CD14-positive monocyte (primary cell): ENCODE results near the gene GPR132. TPM values are rescaled to one million over a fixed set of nuclear protein-coding genes. Genes with fewer than 3 reads are reported as not detected.

Experiments
- DNase-seq, 3 donors: peaks; one replicate each; pipeline ENCODE4 v3.0.0-alpha.2; 2011 to 2022
- H2AFZ ChIP-seq: 2 replicates; pipeline ENCODE4 v1.6.0; 2012; ENCODE audit warnings: mild to moderate bottlenecking, low read depth, low read length, inconsistent platforms; ENCODE audit not compliant: insufficient read depth, poor library complexity, severe bottlenecking
- H3K27ac ChIP-seq, 2 donors: 1 replicate in 1 of 2; 2 replicates in 1 of 2; pipeline ENCODE4 v1.5.1; 2012 to 2013; ENCODE audit warnings: low read length in 2 of 2, control low read depth in 1 of 2, inconsistent platforms in 1 of 2, low read depth in 1 of 2, mild to moderate bottlenecking in 1 of 2
- H3K27me3 ChIP-seq, 2 donors: one replicate each; pipeline versions ENCODE4 v1.6.0 to v1.6.1; 2011 to 2013; ENCODE audit warnings: low read length in 2 of 2; ENCODE audit not compliant: control insufficient read depth in 2 of 2, insufficient read depth in 2 of 2
- H3K36me3 ChIP-seq, 2 donors: replicated peaks in 1 of 2; 1 replicate in 1 of 2; 2 replicates in 1 of 2; pipeline versions ENCODE4 v1.5.1 to v1.6.1; 2012 to 2013; ENCODE audit warnings: low read length in 2 of 2, control low read depth in 1 of 2, inconsistent platforms in 1 of 2, mild to moderate bottlenecking in 1 of 2; ENCODE audit not compliant: insufficient read depth in 2 of 2, control insufficient read depth in 1 of 2
- H3K4me1 ChIP-seq, 2 donors: 1 replicate in 1 of 2; 2 replicates in 1 of 2; pipeline versions ENCODE4 v1.5.1 to v1.6.1; 2012 to 2013; ENCODE audit warnings: low read length in 2 of 2, control low read depth in 1 of 2, inconsistent platforms in 1 of 2, mild to moderate bottlenecking in 1 of 2, moderate library complexity in 1 of 2; ENCODE audit not compliant: insufficient read depth in 2 of 2, control insufficient read depth in 1 of 2
- H3K4me2 ChIP-seq: replicated peaks from 2 replicates; pipeline ENCODE3; 2012; ENCODE audit warnings: low read length, moderate library complexity, mild to moderate bottlenecking; ENCODE audit not compliant: poor library complexity, severe bottlenecking; ENCODE audit errors: extremely low read depth
- H3K4me3 ChIP-seq, 3 experiments: fragments of 200-600 bp in 1 of 3; sonication (generic) in 1 of 3; replicated peaks in 1 of 3; 1 replicate in 2 of 3; 2 replicates in 1 of 3; pipeline ENCODE4 v1.5.1; 2011 to 2013; ENCODE audit warnings: low read length in 3 of 3, mild to moderate bottlenecking in 3 of 3, control low read depth in 2 of 3, low read depth in 2 of 3, inconsistent platforms in 1 of 3, moderate library complexity in 1 of 3
- H3K79me2 ChIP-seq: 2 replicates; pipeline ENCODE4 v1.6.0; 2012; ENCODE audit warnings: mild to moderate bottlenecking, control low read depth, inconsistent platforms, low read length, moderate library complexity; ENCODE audit not compliant: insufficient read depth
- H3K9ac ChIP-seq: 2 replicates; pipeline ENCODE4 v1.6.0; 2017; ENCODE audit warnings: low read length, mild to moderate bottlenecking; ENCODE audit not compliant: insufficient read depth, poor library complexity, severe bottlenecking
- H3K9me3 ChIP-seq, 2 donors: replicated peaks in 1 of 2; 1 replicate in 1 of 2; 2 replicates in 1 of 2; pipeline versions ENCODE4 v1.5.1 to v1.6.1; 2012 to 2013; ENCODE audit warnings: low read length in 2 of 2, control low read depth in 1 of 2; ENCODE audit not compliant: control insufficient read depth in 1 of 2, insufficient read depth in 1 of 2
- H4K20me1 ChIP-seq: 2 replicates; pipeline ENCODE4 v1.6.0; 2012; ENCODE audit warnings: mild to moderate bottlenecking, low read length, control low read depth, moderate library complexity; ENCODE audit not compliant: insufficient read depth
- H3K27ac Mint-ChIP-seq, 7 donors: one replicate each; pipeline ENCODE4 v1.8.0; 2020; ENCODE audit warnings: mild to moderate bottlenecking in 7 of 7, mixed read lengths in 7 of 7, moderate library complexity in 6 of 7, inconsistent platforms in 2 of 7
- H3K27me3 Mint-ChIP-seq, 3 donors: one replicate each; pipeline ENCODE4 v1.8.0; 2021 to 2022; ENCODE audit warnings: low read depth in 3 of 3, mild to moderate bottlenecking in 3 of 3, mixed read lengths in 3 of 3, moderate library complexity in 3 of 3, inconsistent platforms in 1 of 3
- H3K36me3 Mint-ChIP-seq, 2 donors: one replicate each; pipeline ENCODE4 v1.8.0; 2020; ENCODE audit warnings: mixed read lengths in 2 of 2, inconsistent platforms in 1 of 2, mild to moderate bottlenecking in 1 of 2
- H3K4me1 Mint-ChIP-seq: one replicate; pipeline ENCODE4 v1.8.0; 2020; ENCODE audit warnings: mild to moderate bottlenecking, mixed read lengths
- H3K4me3 Mint-ChIP-seq, 2 donors: one replicate each; pipeline ENCODE4 v1.8.0; 2020; ENCODE audit warnings: mild to moderate bottlenecking in 2 of 2, mixed read lengths in 2 of 2, moderate library complexity in 1 of 2
- H3K9me3 Mint-ChIP-seq, 7 donors: one replicate each; pipeline ENCODE4 v1.8.0; 2020 to 2022; ENCODE audit warnings: mixed read lengths in 7 of 7, mild to moderate bottlenecking in 6 of 7, moderate library complexity in 6 of 7, inconsistent platforms in 2 of 7
- WGBS: methylation state at CpG from one replicate; pipeline ENCODE4 v1.1.5; 2013; ENCODE audit warnings: missing lambda C conversion rate; ENCODE audit not compliant: insufficient coverage; 5-methylcytosine and 5-hydroxymethylcytosine counted together
- intact Hi-C, 2 donors: fragments of 100-400 bp; cut with micrococcal nuclease; formaldehyde crosslinking; loops; one replicate each; pipeline versions ENCODE4 v1.15.0 to v1.15.1; 2023
- polyA plus RNA-seq, 3 donors: library from polyadenylated mRNA; depleted of rRNA in 1 of 3; unstranded in 2 of 3; stranded (reverse) in 1 of 3; fragments of 300-500 nt in 2 of 3; fragments of >200 nt in 1 of 3; fragmentation: Illumina TruSeq in 2 of 3; gene quantifications; 1 replicate in 2 of 3; 2 replicates in 1 of 3; pipeline ENCODE4 v1.2.3, GENCODE V29; 2012 to 2021
- TF ChIP-seq, protein P1 (sequence below): fragments of 200-600 bp; IDR thresholded peaks from one replicate; pipeline ENCODE4 v1.8.0; 2022; ENCODE audit warnings: antibody characterized with exemption, mild to moderate bottlenecking

The GPR132 gene
- polyA plus RNA-seq, 3 donors: 6.3 to 19.0 (median 13.0) TPM

DNA sequence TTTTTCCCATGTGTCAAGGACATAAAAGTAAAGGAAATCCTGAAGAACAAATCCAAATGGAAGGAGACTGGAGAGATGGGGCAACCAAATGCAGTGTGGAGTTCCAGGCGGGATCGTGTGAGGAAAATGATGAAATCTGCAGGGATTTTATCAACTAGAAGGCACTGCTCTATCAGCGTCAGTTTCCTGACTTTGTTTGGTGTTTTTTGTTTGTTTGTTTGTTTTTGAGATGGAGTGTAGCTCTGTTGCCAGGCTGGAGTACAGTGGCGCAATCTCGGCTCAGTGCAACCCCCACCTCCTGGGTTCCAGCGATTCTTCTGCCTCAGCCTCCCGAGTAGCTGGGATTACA is 43.3 kb upstream of the GPR132 start:
- Mint-ChIP-seq H3K9me3 (peaks cover 0 to 5% (median 0%) of the 10 kb centered on the region in 7 donors), H3K4me1 (no peaks in the 10 kb centered on the region), H3K27me3 (peaks cover 18 to 39% (median 31%) of the 10 kb centered on the region in 3 donors), H3K36me3 (no peaks in the 10 kb centered on the region), H3K27ac (no peak overlapping the region), H3K4me3 (no peak overlapping the region)
- no peak for DNase-seq
- H3K4me1 ChIP-seq: no peaks in the 10 kb centered on the region
- no peaks in the 10 kb centered on the region for H3K79me2 ChIP-seq
- 80% methylated on average over 6 of the region's 7 CpGs for WGBS
- intact Hi-C loops: no loop called here
- H4K20me1 ChIP-seq: no peaks in the 10 kb centered on the region
- H3K27me3 ChIP-seq: peaks cover 5 to 7% of the 10 kb centered on the region in 2 donors
- H3K36me3 ChIP-seq: no peaks in the 10 kb centered on the region
- no peak overlapping the region for H3K4me2 ChIP-seq
- no peak overlapping the region for H3K27ac ChIP-seq
- TF ChIP-seq, protein P1, sequence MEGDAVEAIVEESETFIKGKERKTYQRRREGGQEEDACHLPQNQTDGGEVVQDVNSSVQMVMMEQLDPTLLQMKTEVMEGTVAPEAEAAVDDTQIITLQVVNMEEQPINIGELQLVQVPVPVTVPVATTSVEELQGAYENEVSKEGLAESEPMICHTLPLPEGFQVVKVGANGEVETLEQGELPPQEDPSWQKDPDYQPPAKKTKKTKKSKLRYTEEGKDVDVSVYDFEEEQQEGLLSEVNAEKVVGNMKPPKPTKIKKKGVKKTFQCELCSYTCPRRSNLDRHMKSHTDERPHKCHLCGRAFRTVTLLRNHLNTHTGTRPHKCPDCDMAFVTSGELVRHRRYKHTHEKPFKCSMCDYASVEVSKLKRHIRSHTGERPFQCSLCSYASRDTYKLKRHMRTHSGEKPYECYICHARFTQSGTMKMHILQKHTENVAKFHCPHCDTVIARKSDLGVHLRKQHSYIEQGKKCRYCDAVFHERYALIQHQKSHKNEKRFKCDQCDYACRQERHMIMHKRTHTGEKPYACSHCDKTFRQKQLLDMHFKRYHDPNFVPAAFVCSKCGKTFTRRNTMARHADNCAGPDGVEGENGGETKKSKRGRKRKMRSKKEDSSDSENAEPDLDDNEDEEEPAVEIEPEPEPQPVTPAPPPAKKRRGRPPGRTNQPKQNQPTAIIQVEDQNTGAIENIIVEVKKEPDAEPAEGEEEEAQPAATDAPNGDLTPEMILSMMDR: no peak
- H3K9ac ChIP-seq: no peak overlapping the region
- no peak overlapping the region for H2AFZ ChIP-seq
- no peak overlapping the region for H3K4me3 ChIP-seq
- H3K9me3 ChIP-seq: no peaks in the 10 kb centered on the region

DNA sequence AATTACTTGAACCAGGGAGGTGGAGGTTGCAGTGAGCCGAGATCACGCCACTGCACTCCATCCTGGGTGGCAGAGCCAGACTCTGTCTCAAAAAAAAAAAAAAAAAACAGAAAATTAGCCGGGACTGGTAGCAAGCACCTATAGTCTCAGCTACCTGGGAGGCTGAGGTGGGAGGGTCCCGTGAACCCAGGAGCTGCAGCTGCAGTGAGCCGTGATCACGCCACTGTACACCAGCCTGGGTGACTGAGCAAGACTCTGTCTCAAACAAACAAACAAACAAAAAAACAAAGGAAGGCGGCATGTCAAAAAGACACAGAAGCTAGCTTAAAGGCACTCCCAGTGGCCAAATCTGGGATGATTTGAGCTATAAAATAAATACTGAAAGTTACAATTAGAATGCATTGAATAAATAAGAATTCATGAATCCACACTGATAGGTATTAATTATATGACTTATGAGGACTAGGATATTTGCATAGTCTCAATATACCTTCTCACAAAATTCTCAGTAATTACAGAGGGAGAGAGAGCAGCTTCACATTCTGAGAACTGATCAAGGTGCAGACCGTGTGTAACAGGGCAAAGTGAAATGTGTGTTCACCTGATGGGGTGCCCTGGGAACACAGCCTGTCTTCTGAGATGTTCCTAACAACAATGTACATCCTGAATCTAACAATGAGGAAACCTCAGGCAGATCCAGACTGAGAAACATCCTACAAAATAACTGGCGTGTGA is 42.7 kb upstream of the GPR132 start:
- TF ChIP-seq, protein P1: no peak
- no peak overlapping the region for H2AFZ ChIP-seq
- DNase-seq: no peak
- Mint-ChIP-seq H3K9me3 (peaks cover 0 to 5% (median 0%) of the 10 kb centered on the region in 7 donors), H3K4me1 (no peaks in the 10 kb centered on the region), H3K27me3 (peaks cover 18 to 45% (median 34%) of the 10 kb centered on the region in 3 donors), H3K4me3 (peak overlapping the region in 1 of 2 donors; percentile 17), H3K36me3 (no peaks in the 10 kb centered on the region), H3K27ac (no peak overlapping the region)
- no peaks in the 10 kb centered on the region for H3K9me3 ChIP-seq
- H3K27ac ChIP-seq: no peak overlapping the region
- H3K4me3 ChIP-seq: no peak overlapping the region
- H3K79me2 ChIP-seq: no peaks in the 10 kb centered on the region
- H3K27me3 ChIP-seq: peaks cover 5 to 7% of the 10 kb centered on the region in 2 donors
- no peaks in the 10 kb centered on the region for H4K20me1 ChIP-seq
- intact Hi-C loops: no loop called here
- H3K36me3 ChIP-seq: no peaks in the 10 kb centered on the region
- no peak overlapping the region for H3K4me2 ChIP-seq
- WGBS: 100% methylated on average over 2 of the region's 9 CpGs
- no peaks in the 10 kb centered on the region for H3K4me1 ChIP-seq
- H3K9ac ChIP-seq: no peak overlapping the region
